ENCODE measurements around the gene CRTAC1. TPM values are rescaled to one million over a fixed set of nuclear protein-coding genes. Genes with fewer than 3 reads are reported as not detected.

CRTAC1 gene
- polyA plus RNA-seq, 1 of the 3 experiments (the other 2 are of a cell fraction) = 0.05 TPM

DNA sequence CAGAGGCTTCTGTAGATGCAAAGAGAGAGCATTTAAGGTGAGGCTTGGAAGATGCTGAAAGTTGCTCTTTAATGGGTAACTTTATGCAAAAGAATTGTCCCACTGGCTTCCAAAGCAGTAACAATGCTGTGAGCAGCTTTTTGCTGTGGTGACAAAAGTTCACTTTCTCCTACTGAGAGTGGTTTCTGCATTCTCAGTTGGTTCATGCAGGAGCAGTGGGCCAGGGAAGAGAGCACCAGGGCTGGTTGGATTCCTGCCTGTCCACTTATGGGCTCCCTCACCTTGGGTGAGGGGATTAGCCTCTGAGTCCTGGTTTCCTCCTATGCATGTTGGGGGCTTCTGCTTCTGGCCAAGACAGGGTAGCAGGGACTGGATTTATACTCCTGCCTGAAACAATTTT, 211.8 kb downstream of the CRTAC1 start (continued):
- TF ChIP-seq, protein P1, sequence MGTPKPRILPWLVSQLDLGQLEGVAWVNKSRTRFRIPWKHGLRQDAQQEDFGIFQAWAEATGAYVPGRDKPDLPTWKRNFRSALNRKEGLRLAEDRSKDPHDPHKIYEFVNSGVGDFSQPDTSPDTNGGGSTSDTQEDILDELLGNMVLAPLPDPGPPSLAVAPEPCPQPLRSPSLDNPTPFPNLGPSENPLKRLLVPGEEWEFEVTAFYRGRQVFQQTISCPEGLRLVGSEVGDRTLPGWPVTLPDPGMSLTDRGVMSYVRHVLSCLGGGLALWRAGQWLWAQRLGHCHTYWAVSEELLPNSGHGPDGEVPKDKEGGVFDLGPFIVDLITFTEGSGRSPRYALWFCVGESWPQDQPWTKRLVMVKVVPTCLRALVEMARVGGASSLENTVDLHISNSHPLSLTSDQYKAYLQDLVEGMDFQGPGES (IDR thresholded peaks at IDR 0.05; ENCODE audit: low read depth, low read length) = no peak
- TF ChIP-seq, protein P2, sequence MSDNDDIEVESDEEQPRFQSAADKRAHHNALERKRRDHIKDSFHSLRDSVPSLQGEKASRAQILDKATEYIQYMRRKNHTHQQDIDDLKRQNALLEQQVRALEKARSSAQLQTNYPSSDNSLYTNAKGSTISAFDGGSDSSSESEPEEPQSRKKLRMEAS (IDR thresholded peaks at IDR 0.05; ENCODE audit: low read depth) = no peak
- TF ChIP-seq EZH2phosphoT487 (IDR thresholded peaks at IDR 0.05; ENCODE audit: borderline replicate concordance, low read depth) (no peak), SIN3A (IDR thresholded peaks at IDR 0.05; ENCODE audit: borderline replicate concordance, low read depth, low read length) (no peak), TCF12 (IDR thresholded peaks at IDR 0.05) (no peak)

DNA sequence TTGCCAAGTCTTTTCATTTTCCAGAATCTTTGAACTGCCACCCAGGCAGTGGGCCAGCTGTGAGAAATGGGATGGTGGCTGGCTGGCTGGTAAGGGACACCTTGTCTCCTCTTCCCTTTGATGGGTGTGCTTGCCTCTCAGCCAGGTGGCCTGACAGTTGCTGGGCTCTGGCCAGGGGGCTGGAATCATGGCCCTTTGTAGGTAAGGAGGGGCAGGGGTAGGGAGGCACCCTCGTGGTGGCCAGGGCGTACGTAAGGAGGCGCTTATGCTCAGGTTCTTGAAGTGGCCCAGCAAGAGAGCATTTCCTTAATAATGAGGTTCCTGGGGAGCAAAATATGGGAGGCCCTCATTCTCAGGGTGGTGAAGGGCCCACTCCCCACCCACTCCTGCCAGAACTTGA, 213.8 kb downstream of the CRTAC1 start:
- CTCF ChIA-PET = no interaction called here
- no peaks in the 10 kb centered on the region; the same call in 1 of the 2 replicates for H4K20me1 ChIP-seq (ENCODE audit: insufficient read depth)
- no peak overlapping the region for H3K4me3 ChIP-seq (ENCODE audit: low read depth in 2 of 2, low read length in 1 of 2)
- no peak overlapping the region for H3K27ac ChIP-seq (ENCODE audit: low read depth in 2 of 2, low read length in 1 of 2)
- H3K9me3 ChIP-seq = no peaks in the 10 kb centered on the region
- POLR2A ChIA-PET = no interaction called here
- no peak overlapping the region for H3K4me2 ChIP-seq
- H3K9me2 ChIP-seq = no peaks in the 10 kb centered on the region
- TF ChIP-seq NFIC (IDR thresholded peaks at IDR 0.05; ENCODE audit: borderline replicate concordance) = no peak
- no peaks in the 10 kb centered on the region; a peak in 1 of 4 replicates for H3K4me1 ChIP-seq (ENCODE audit: control insufficient read depth in 1 of 2, insufficient read depth in 2 of 2, low read depth in 1 of 2, low read length in 1 of 2)
- DNase-seq = no peak
- H3K79me2 ChIP-seq (ENCODE audit: insufficient read depth) = no peaks in the 10 kb centered on the region
- no peak overlapping the region for H3K9ac ChIP-seq
- H3K36me3 ChIP-seq (replicated peaks in 1 of 2; ENCODE audit: control insufficient read depth in 1 of 2, insufficient read depth in 2 of 2, low read length in 1 of 2) = no peaks in the 10 kb centered on the region
- WGBS (ENCODE audit: low lambda C conversion rate) = 70% methylated on average over 4 of the region's 4 CpGs
- no peaks in the 10 kb centered on the region for H3F3A ChIP-seq (replicated peaks; ENCODE audit: insufficient read depth)
- peaks cover 17% of the 10 kb centered on the region for H3K27me3 ChIP-seq (ENCODE audit: insufficient read depth)
- H2AFZ ChIP-seq (ENCODE audit: low read depth) = no peak overlapping the region

Small RNAs within 50 kb of the gene (small RNA-seq; reads per million reads assigned to genes)
- 0 reads per million in 7 experiments for gene AL355301.1

Other genes starting within 250 kb of the CRTAC1 start
- gene GOLGA7B, start 180.8 kb downstream of the CRTAC1 start, polyA plus RNA-seq (2012; rRNA removed) = 0.03 and 0.13 TPM in 2 replicates
- gene R3HCC1L, start 104.0 kb upstream of the CRTAC1 start, polyA plus RNA-seq (2012; rRNA removed) = 6.0 and 7.4 TPM in 2 replicates
- 1.4 and 1.7 TPM in 2 replicates for gene LOXL4, start 237.6 kb upstream of the CRTAC1 start, polyA plus RNA-seq (2012; rRNA removed)